Spleen (tissue), 11 donors: ENCODE results near the gene COL27A1. TPM values are rescaled to one million over a fixed set of nuclear protein-coding genes. Genes with fewer than 3 reads are reported as not detected.

Experiments used
- DNase-seq: peaks from one replicate; pipeline ENCODE4 v3.0.0-alpha.2; 2020
- H3K27ac ChIP-seq, 8 donors: fragments of 200-600 bp; sonication (generic) in 7 of 8; 1 replicate in 4 of 8; 2 replicates in 4 of 8; pipeline versions ENCODE4 v1.5.0 to v1.8.0; 2016 to 2021; ENCODE audit warnings: inconsistent platforms in 4 of 8, mild to moderate bottlenecking in 4 of 8, moderate library complexity in 1 of 8
- H3K27me3 ChIP-seq, 7 donors: fragments of 200-600 bp; sonication (generic) in 6 of 7; replicated peaks in 1 of 7; 1 replicate in 4 of 7; 2 replicates in 3 of 7; pipeline versions ENCODE4 v1.5.0 to v1.8.0; 2016 to 2021; ENCODE audit warnings: inconsistent platforms in 3 of 7, mild to moderate bottlenecking in 1 of 7
- H3K36me3 ChIP-seq, 6 donors: fragments of 200-600 bp; sonication (generic) in 5 of 6; 1 replicate in 4 of 6; 2 replicates in 2 of 6; pipeline versions ENCODE4 v1.5.0 to v1.8.0; 2016 to 2021; ENCODE audit warnings: inconsistent platforms in 2 of 6
- H3K4me1 ChIP-seq, 6 donors: fragments of 200-600 bp; sonication (generic) in 5 of 6; 1 replicate in 3 of 6; 2 replicates in 3 of 6; pipeline versions ENCODE4 v1.5.0 to v1.8.0; 2016 to 2021; ENCODE audit warnings: inconsistent platforms in 3 of 6
- H3K4me3 ChIP-seq, 8 donors: fragments of 200-600 bp; sonication (generic) in 7 of 8; 1 replicate in 4 of 8; 2 replicates in 4 of 8; pipeline versions ENCODE4 v1.5.0 to v1.8.0; 2016 to 2021; ENCODE audit warnings: inconsistent platforms in 4 of 8, mild to moderate bottlenecking in 4 of 8, moderate library complexity in 2 of 8
- H3K9me3 ChIP-seq, 8 donors: fragments of 200-600 bp; sonication (generic) in 7 of 8; 1 replicate in 4 of 8; 2 replicates in 4 of 8; pipeline versions ENCODE4 v1.5.0 to v1.8.0; 2016 to 2021; ENCODE audit warnings: inconsistent platforms in 4 of 8
- POLR2A ChIP-seq, 3 donors: fragments of 450-650 bp; IDR thresholded peaks; one replicate each; pipeline ENCODE4 v1.5.1; 2017; ENCODE audit warnings: antibody characterized with exemption in 3 of 3, mild to moderate bottlenecking in 1 of 3
- POLR2AphosphoS5 ChIP-seq, 3 donors: sonication (generic); formaldehyde crosslinking; IDR thresholded peaks; one replicate each; pipeline ENCODE4 v1.5.1; 2017; ENCODE audit warnings: antibody characterized with exemption in 3 of 3
- WGBS, 5 donors: extraction: QIAGEN DNeasy Blood & Tissue Kit in 3 of 5; methylation state at CpG; one replicate each; pipeline versions ENCODE4 v1.1.5 to v1.1.7; 2013 to 2018; 5-methylcytosine and 5-hydroxymethylcytosine counted together
- intact Hi-C: fragments of 100-400 bp; cut with DNase I; formaldehyde crosslinking; loops from one replicate; pipeline ENCODE4 v1.15.0; 2023; ENCODE audit warnings: low total_unique reads
- polyA plus RNA-seq, 3 donors: library from polyadenylated mRNA; stranded (reverse); fragments of 200-250 nt; gene quantifications; one replicate each; pipeline ENCODE4 v1.2.1, GENCODE V29; 2013
- total RNA-seq, 7 donors: library from RNA; depleted of rRNA in 3 of 7; stranded (reverse); fragments of >200 nt in 3 of 7; fragmentation: NEBNext Ultra II Directional in 4 of 7; extraction: Animal tissue kit (Norgen Biotek cat#: 25700) in 4 of 7; gene quantifications; one replicate each; pipeline versions ENCODE4 v1.1.0 to v1.2.1, GENCODE V29; 2016 to 2021
- TF ChIP-seq, protein P1 (sequence below), 11 experiments: fragments of 200-600 bp in 7 of 11; fragments of 450-650 bp in 4 of 11; sonication (generic) in 4 of 11; IDR thresholded peaks in 8 of 11; conservative IDR thresholded peaks in 3 of 11; 1 replicate in 7 of 11; 2 replicates in 4 of 11; pipeline versions ENCODE4 v1.4.0 to v1.8.0; 2016 to 2021; ENCODE audit warnings: antibody characterized with exemption in 11 of 11, inconsistent platforms in 4 of 11, mild to moderate bottlenecking in 1 of 11
- donor health status: healthy with polysubstance abuse.
- donor health status: DM: no; HTN: no; CAD: no; lungs with moderate emphysema.
- donor health status: DM: no; HTN: no; CAD: no.
- donor health status: Bipolar disorder and iron deficiency.
- donor health status: healthy.
- donor health status: DM: no; HTN: no; CAD: no.
- donor health status: DM: yes; HTN: yes; CAD: no.

The COL27A1 gene
- total and polyA plus RNA-seq, 10 donors = 2.1 to 23.4 (median 6.1) TPM

DNA sequence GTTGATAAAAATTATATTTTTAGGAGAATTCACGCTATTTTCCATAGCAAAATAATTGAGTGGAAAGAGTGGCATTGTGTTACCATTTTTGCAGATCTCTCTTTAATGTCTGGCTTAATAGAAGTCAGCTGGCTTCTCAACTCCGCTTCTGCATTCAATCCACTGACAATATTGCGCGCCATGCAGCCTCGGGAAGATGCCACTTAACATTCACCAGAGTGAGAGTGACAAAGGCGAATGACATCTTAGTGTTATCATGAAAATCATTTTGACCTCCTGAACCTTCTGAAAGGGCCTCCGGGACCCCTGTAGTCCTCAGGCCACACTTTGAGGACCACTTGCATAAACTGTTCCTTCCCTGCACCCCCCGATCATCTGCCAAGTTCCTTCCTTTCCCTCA lies 87.5 kb downstream of the COL27A1 start:
- H3K9me3 ChIP-seq = no peaks in the 10 kb centered on the region
- no peak overlapping the region for H3K4me3 ChIP-seq
- 68 to 81% (median 77%) methylated on average over 8 of the region's 8 CpGs for WGBS, 5 donors
- peaks cover 0 to 4% (median 0%) of the 10 kb centered on the region in 6 donors for H3K4me1 ChIP-seq
- no peak overlapping the region for H3K27ac ChIP-seq
- intact Hi-C loops = no loop called here
- TF ChIP-seq, protein P1, sequence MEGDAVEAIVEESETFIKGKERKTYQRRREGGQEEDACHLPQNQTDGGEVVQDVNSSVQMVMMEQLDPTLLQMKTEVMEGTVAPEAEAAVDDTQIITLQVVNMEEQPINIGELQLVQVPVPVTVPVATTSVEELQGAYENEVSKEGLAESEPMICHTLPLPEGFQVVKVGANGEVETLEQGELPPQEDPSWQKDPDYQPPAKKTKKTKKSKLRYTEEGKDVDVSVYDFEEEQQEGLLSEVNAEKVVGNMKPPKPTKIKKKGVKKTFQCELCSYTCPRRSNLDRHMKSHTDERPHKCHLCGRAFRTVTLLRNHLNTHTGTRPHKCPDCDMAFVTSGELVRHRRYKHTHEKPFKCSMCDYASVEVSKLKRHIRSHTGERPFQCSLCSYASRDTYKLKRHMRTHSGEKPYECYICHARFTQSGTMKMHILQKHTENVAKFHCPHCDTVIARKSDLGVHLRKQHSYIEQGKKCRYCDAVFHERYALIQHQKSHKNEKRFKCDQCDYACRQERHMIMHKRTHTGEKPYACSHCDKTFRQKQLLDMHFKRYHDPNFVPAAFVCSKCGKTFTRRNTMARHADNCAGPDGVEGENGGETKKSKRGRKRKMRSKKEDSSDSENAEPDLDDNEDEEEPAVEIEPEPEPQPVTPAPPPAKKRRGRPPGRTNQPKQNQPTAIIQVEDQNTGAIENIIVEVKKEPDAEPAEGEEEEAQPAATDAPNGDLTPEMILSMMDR (IDR thresholded peaks at IDR 0.05 in 8 of 11, conservative IDR thresholded peaks at IDR 0.05 in 3 of 11) = no peak
- TF ChIP-seq POLR2AphosphoS5 (IDR thresholded peaks at IDR 0.05) = no peak
- peaks cover 0 to 16% (median 0%) of the 10 kb centered on the region in 7 donors for H3K27me3 ChIP-seq
- no peak for DNase-seq
- H3K36me3 ChIP-seq = no peaks in the 10 kb centered on the region

DNA sequence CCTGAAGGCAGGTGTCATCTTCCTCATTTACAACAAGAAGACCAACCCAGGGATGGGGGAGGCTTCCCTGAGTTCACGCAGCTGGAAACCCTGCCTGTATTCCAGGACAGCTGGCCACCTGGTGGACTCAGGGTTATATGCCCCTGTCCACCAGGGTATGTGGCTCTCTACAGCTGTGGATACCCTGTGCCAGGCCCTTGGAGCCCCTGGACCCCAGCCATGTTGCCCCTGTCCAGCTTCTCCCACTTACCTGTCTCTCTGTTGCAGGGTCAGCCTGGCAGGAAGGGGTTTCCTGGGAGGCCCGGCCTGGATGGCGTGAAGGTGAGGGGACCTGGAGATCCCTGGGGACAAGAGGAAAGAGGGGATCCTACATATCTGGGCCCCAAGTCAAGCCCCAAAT lies 87.9 kb downstream of the COL27A1 start:
- TF ChIP-seq POLR2A (IDR thresholded peaks at IDR 0.05) (no peak), POLR2AphosphoS5 (IDR thresholded peaks at IDR 0.05) (no peak)
- TF ChIP-seq, protein P1 (IDR thresholded peaks at IDR 0.05 in 8 of 11, conservative IDR thresholded peaks at IDR 0.05 in 3 of 11) = no peak
- Histone ChIP-seq H3K9me3 (no peaks in the 10 kb centered on the region), H3K4me1 (peaks cover 0 to 4% (median 0%) of the 10 kb centered on the region in 6 donors), H3K36me3 (no peaks in the 10 kb centered on the region), H3K4me3 (no peak overlapping the region), H3K27me3 (peaks cover 0 to 13% (median 0%) of the 10 kb centered on the region in 7 donors), H3K27ac (no peak overlapping the region)
- 80 to 93% (median 90%) methylated on average over 3 of the region's 3 CpGs for WGBS, 5 donors
- intact Hi-C loops = no loop called here
- DNase-seq = no peak

DNA sequence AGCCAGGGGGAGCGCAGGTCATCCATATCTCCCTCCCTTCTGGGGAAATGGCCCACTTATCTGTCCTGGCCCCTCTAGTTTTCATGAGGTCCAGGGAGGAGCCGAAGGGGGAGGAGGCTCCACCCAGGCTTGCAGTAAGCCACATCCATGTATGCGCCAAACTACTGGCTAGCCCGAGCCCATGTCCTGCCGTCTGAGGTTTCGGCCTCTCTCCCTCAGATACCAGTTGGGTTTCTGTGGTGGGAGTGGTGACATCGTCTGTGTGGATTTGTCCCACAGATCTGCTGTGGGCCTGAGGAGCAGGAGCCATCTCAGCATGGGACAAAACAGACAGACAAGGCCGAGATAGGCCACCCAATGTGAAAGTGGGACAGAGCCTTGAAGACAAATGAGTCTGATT lies 89.2 kb downstream of the COL27A1 start:
- DNase-seq = no peak
- TF ChIP-seq POLR2A (IDR thresholded peaks at IDR 0.05) (no peak), POLR2AphosphoS5 (IDR thresholded peaks at IDR 0.05) (no peak)
- TF ChIP-seq, protein P1 (IDR thresholded peaks at IDR 0.05 in 8 of 11, conservative IDR thresholded peaks at IDR 0.05 in 3 of 11) = no peak
- Histone ChIP-seq H3K27ac (no peak overlapping the region), H3K4me3 (no peak overlapping the region), H3K27me3 (peaks cover 0 to 5% (median 0%) of the 10 kb centered on the region in 7 donors), H3K9me3 (no peaks in the 10 kb centered on the region), H3K4me1 (peaks cover 0 to 2% (median 0%) of the 10 kb centered on the region in 6 donors), H3K36me3 (no peaks in the 10 kb centered on the region)
- 84 to 90% (median 85%) methylated on average over 7 to 8 of the region's 8 CpGs for WGBS, 5 donors
- intact Hi-C loops = no loop called here

DNA sequence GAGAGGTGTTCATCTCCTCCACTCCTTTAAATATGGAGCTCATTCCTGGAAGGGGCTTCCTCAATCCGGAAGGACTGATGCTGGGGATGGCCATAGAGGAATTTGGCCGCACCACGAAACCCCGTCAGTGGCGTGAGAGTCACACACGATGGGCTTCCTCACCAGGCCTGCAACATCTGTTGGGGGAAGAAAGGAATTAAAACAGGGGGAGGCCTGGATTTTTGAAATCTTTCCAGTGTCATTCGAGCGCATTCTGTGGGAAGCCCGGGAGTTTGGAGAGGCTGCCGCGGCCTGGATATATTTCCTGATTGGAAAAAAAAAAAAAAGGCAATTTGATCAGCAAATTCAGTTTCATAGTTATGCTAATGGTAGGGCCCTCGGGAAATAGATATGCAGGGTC lies 91.2 kb downstream of the COL27A1 start:
- peaks cover 0 to 4% (median 0%) of the 10 kb centered on the region in 6 donors for H3K4me1 ChIP-seq
- WGBS, 5 donors = 76 to 87% (median 79%) methylated on average over 12 of the region's 12 CpGs
- H3K27me3 ChIP-seq = peaks cover 0 to 5% (median 0%) of the 10 kb centered on the region in 7 donors
- intact Hi-C loops = no loop called here
- no peak for TF ChIP-seq POLR2AphosphoS5 (IDR thresholded peaks at IDR 0.05)
- no peak for TF ChIP-seq POLR2A (IDR thresholded peaks at IDR 0.05)
- TF ChIP-seq, protein P1 (IDR thresholded peaks at IDR 0.05 in 8 of 11, conservative IDR thresholded peaks at IDR 0.05 in 3 of 11) = no peak
- no peaks in the 10 kb centered on the region for H3K9me3 ChIP-seq
- DNase-seq = no peak
- no peak overlapping the region for H3K27ac ChIP-seq
- no peaks in the 10 kb centered on the region for H3K36me3 ChIP-seq
- no peak overlapping the region for H3K4me3 ChIP-seq
